Peyer's patch (tissue), 4 donors: ENCODE data around the gene DENND4C. TPM values are rescaled to one million over a fixed set of nuclear protein-coding genes. Genes with fewer than 3 reads are reported as not detected.

Experiments used
- DNase-seq, 3 donors: peaks; one replicate each; pipeline ENCODE4 v3.0.0-alpha.2; 2017 to 2019
- H3K27ac ChIP-seq, 4 donors: fragments of 200-600 bp; sonication (generic); one replicate each; pipeline ENCODE4 v1.5.1; 2016 to 2019
- H3K27me3 ChIP-seq, 2 donors: fragments of 200-600 bp; sonication (generic); one replicate each; pipeline ENCODE4 v1.5.1; 2019
- H3K36me3 ChIP-seq, 3 donors: fragments of 200-600 bp; sonication (generic); one replicate each; pipeline ENCODE4 v1.5.1; 2016 to 2019
- H3K4me1 ChIP-seq, 4 donors: fragments of 200-600 bp; sonication (generic); one replicate each; pipeline ENCODE4 v1.5.1; 2016 to 2019
- H3K4me3 ChIP-seq, 4 donors: fragments of 200-600 bp; sonication (generic); 1 replicate in 3 of 4; 2 replicates in 1 of 4; pipeline ENCODE4 v1.5.1; 2016 to 2019; ENCODE audit warnings: mild to moderate bottlenecking in 1 of 4
- H3K9me3 ChIP-seq, 4 donors: fragments of 200-600 bp; sonication (generic); one replicate each; pipeline ENCODE4 v1.5.1; 2016 to 2019; ENCODE audit warnings: mild to moderate bottlenecking in 1 of 4
- CTCF ChIP-seq, 6 experiments: fragments of 450-650 bp in 4 of 6; fragments of 200-600 bp in 2 of 6; sonication (generic) in 1 of 6; IDR thresholded peaks; one replicate each; pipeline ENCODE4 v1.5.1; 2017 to 2019; ENCODE audit warnings: antibody characterized with exemption in 6 of 6, mild to moderate bottlenecking in 3 of 6, moderate library complexity in 1 of 6
- POLR2A ChIP-seq, 2 donors: fragments of 450-650 bp; IDR thresholded peaks; one replicate each; pipeline ENCODE4 v1.5.1; 2017; ENCODE audit warnings: antibody characterized with exemption in 2 of 2, mild to moderate bottlenecking in 2 of 2, moderate library complexity in 2 of 2
- total RNA-seq, 4 donors: library from RNA; depleted of rRNA; stranded (reverse); fragments of >200 nt; gene quantifications; one replicate each; pipeline ENCODE4 v1.1.0, GENCODE V29; 2016

The DENND4C gene
- total RNA-seq, 4 donors from 2014 or later, result 89.1 to 188 (median 154) TPM

- peaks cover 0 to 96% (median 0%) of the 10 kb centered on the region in 3 donors for H3K36me3 ChIP-seq
- DNase-seq, result no peak
- no peak for TF ChIP-seq POLR2A (IDR thresholded peaks at IDR 0.05)
- no peak for TF ChIP-seq CTCF (IDR thresholded peaks at IDR 0.05)
Observed at GRCh38 chr9:19371942-19372341, 141.4 kb downstream of the DENND4C start.

GRCh38 chr9:19372567-19372966 is 142.1 kb downstream of the DENND4C start:
- Histone ChIP-seq H3K4me3 (no peak overlapping the region), H3K27ac (no peak overlapping the region), H3K4me1 (peaks cover 0 to 8% (median 0%) of the 10 kb centered on the region in 4 donors), H3K36me3 (peaks cover 0 to 96% (median 0%) of the 10 kb centered on the region in 3 donors), H3K9me3 (no peaks in the 10 kb centered on the region), H3K27me3 (no peaks in the 10 kb centered on the region)
- TF ChIP-seq POLR2A (IDR thresholded peaks at IDR 0.05), result no peak
- TF ChIP-seq CTCF (IDR thresholded peaks at IDR 0.05), result no peak
- DNase-seq, result no peak

More at GRCh38 chr9:19371942-19372341, 141.4 kb downstream of the DENND4C start:
- Histone ChIP-seq H3K4me1 (peaks cover 0 to 3% (median 0%) of the 10 kb centered on the region in 4 donors), H3K9me3 (no peaks in the 10 kb centered on the region), H3K4me3 (no peak overlapping the region), H3K27ac (no peak overlapping the region), H3K27me3 (no peaks in the 10 kb centered on the region)

DNA sequence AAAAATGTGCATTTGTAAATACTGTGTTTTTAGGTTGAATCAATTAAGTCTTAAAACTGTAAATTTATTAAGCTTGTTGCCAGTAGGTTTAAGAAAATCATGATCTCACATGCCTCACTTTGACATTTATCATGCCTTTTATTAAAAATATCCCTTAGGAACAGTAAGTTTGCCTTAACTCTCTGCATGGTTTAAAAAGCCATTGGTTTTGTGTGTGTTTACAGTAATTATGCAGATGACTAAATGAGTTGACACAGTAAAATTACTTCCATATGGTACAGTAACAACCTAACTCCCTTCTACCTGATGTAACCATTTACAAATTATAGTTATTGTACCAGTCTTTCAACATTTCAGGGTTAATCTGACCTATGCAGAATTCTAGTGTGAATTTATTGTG is 143.0 kb downstream of the DENND4C start:
- Histone ChIP-seq H3K4me3 (no peak overlapping the region), H3K9me3 (no peaks in the 10 kb centered on the region), H3K27me3 (no peaks in the 10 kb centered on the region), H3K36me3 (peaks cover 0 to 97% (median 0%) of the 10 kb centered on the region in 3 donors), H3K4me1 (peaks cover 0 to 18% (median 4%) of the 10 kb centered on the region in 4 donors), H3K27ac (no peak overlapping the region)
- DNase-seq, result no peak
- TF ChIP-seq CTCF (IDR thresholded peaks at IDR 0.05) (no peak), POLR2A (IDR thresholded peaks at IDR 0.05) (no peak)

DNA sequence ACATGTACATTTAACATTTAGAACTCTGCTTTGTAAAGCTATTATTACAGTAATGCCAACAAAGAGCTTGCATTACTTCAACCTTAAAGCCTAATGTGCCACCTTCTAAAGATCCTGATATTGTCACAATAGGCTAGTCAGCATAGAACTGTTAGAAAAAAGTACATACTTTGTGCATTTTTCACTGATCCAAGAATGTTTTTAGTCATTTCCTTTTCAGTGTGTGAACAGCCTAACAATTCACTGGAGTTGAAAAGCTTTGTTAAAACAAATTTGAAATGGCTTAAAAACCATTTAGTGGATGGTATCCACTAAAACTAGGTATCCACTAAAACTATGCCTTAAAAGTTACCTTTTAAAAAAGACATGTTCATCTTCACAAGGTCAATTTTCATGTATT is 145.0 kb downstream of the DENND4C start:
- Histone ChIP-seq H3K27me3 (no peaks in the 10 kb centered on the region), H3K4me3 (no peak overlapping the region), H3K4me1 (peaks cover 0 to 26% (median 4%) of the 10 kb centered on the region in 4 donors), H3K9me3 (no peaks in the 10 kb centered on the region), H3K27ac (no peak overlapping the region), H3K36me3 (peaks cover 0 to 79% (median 0%) of the 10 kb centered on the region in 3 donors)
- no peak for DNase-seq
- TF ChIP-seq CTCF (IDR thresholded peaks at IDR 0.05) (no peak), POLR2A (IDR thresholded peaks at IDR 0.05) (no peak)

DNA sequence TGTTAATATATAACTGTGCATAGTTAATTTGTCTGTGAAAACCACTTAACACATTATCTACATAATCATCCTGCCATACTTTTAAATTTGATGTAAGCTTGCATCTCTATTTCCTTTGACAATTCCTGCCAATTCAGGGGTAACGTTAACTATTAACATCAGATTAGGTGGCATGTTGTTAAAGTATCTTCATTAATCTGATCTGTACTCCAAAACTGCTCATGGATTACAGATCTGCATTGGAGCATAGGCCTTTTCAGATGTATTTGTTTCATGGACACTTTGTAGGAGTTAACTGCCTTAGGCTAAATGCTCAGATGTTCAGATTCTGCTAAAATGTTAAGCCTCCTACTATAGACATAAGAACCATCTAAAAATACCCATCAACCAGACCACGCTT is 146.4 kb downstream of the DENND4C start:
- no peak for DNase-seq
- H3K9me3 ChIP-seq, result no peaks in the 10 kb centered on the region
- TF ChIP-seq CTCF (IDR thresholded peaks at IDR 0.05), result no peak
- H3K4me1 ChIP-seq, result peaks cover 0 to 30% (median 4%) of the 10 kb centered on the region in 4 donors
- no peaks in the 10 kb centered on the region for H3K27me3 ChIP-seq
- H3K27ac ChIP-seq, result no peak overlapping the region
- H3K4me3 ChIP-seq, result no peak overlapping the region
- peaks cover 0 to 67% (median 0%) of the 10 kb centered on the region in 3 donors for H3K36me3 ChIP-seq

GRCh38 chr9:19378164-19378563 is 147.7 kb downstream of the DENND4C start:
- Histone ChIP-seq H3K27ac (no peak overlapping the region), H3K4me1 (peaks cover 0 to 30% (median 4%) of the 10 kb centered on the region in 4 donors), H3K27me3 (no peaks in the 10 kb centered on the region), H3K4me3 (peak overlapping the region in 2 of 4 donors; percentile 58 to 80), H3K9me3 (no peaks in the 10 kb centered on the region), H3K36me3 (peaks cover 0 to 54% (median 0%) of the 10 kb centered on the region in 3 donors)
- TF ChIP-seq POLR2A (IDR thresholded peaks at IDR 0.05) (no peak), CTCF (IDR thresholded peaks at IDR 0.05) (no peak)
- DNase-seq, result no peak
